ENCODE results near the gene L3MBTL3.

DNA sequence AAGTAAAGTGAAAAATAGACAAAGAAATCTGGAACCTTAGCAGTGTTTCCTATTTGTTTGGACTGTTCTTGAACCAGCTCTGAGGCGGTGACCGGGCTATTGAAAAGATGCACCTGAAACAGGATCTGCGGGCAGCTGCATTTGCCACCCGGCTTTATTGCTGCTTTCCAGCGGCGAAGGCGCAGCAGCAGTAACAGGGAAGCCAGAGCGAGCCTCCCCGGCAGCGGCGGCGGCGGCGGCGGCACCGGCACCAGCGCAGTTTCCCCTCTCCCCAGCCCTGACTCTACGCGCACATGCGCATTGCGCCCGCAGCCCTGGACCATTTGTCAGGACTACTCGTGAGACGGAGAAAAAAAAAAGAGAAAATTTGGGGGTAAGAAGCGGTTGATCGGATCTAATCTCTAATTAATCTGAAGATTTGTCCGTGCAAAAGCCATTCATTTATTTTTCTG, at the start of gene L3MBTL3:
- TF ChIP-seq, protein P1, sequence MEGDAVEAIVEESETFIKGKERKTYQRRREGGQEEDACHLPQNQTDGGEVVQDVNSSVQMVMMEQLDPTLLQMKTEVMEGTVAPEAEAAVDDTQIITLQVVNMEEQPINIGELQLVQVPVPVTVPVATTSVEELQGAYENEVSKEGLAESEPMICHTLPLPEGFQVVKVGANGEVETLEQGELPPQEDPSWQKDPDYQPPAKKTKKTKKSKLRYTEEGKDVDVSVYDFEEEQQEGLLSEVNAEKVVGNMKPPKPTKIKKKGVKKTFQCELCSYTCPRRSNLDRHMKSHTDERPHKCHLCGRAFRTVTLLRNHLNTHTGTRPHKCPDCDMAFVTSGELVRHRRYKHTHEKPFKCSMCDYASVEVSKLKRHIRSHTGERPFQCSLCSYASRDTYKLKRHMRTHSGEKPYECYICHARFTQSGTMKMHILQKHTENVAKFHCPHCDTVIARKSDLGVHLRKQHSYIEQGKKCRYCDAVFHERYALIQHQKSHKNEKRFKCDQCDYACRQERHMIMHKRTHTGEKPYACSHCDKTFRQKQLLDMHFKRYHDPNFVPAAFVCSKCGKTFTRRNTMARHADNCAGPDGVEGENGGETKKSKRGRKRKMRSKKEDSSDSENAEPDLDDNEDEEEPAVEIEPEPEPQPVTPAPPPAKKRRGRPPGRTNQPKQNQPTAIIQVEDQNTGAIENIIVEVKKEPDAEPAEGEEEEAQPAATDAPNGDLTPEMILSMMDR (IDR thresholded peaks at IDR 0.05; ENCODE audit: poor library complexity, severe bottlenecking): no peak
- TF ChIP-seq POLR2AphosphoS5 (IDR thresholded peaks at IDR 0.05): peak; percentile 37

Data from neural cell (in vitro differentiated cells).